CD4-positive, alpha-beta T cell (primary cell): ENCODE data around the gene U2AF2. TPM values are rescaled to one million over a fixed set of nuclear protein-coding genes. Genes with fewer than 3 reads are reported as not detected.

Experiments used
- ATAC-seq: fragments of 200-7000 bp; cut with Tn5 transposase; one replicate; pipeline ENCODE4 v1.10.0; 2022; ENCODE audit warnings: mild to moderate bottlenecking; ENCODE audit not compliant: poor library complexity
- CTCF ChIA-PET: fragments of 350-600 bp; sonication (Branson Sonifier 250); formaldehyde crosslinking; loops from one replicate; lab custom pipeline; 2021; ENCODE audit warnings: antibody characterized with exemption, inconsistent platforms; lab: Charles Lee
- POLR2A ChIA-PET: fragments of 350-600 bp; sonication (Branson Sonifier 250); formaldehyde crosslinking; loops from one replicate; lab custom pipeline; 2021; ENCODE audit warnings: antibody characterized with exemption, inconsistent platforms; lab: Charles Lee
- DNase-seq, 14 experiments: peaks; one replicate each; pipeline ENCODE4 v3.0.0-alpha.2; 2013 to 2020; ENCODE audit warnings: mixed read lengths in 2 of 14
- H3K27ac ChIP-seq, 2 donors: one replicate each; pipeline versions ENCODE4 v1.5.1 to v1.7.0; 2013; ENCODE audit warnings: low read length in 2 of 2, low read depth in 1 of 2, mild to moderate bottlenecking in 1 of 2
- H3K27me3 ChIP-seq, 2 experiments: 1 replicate in 1 of 2; 2 replicates in 1 of 2; pipeline versions ENCODE4 v1.6.1 to v1.7.0; 2013; ENCODE audit warnings: low read length in 2 of 2, control low read depth in 1 of 2, mild to moderate bottlenecking in 1 of 2, moderate library complexity in 1 of 2; ENCODE audit not compliant: insufficient read depth in 2 of 2, control insufficient read depth in 1 of 2
- H3K36me3 ChIP-seq: one replicate; pipeline ENCODE4 v1.6.1; 2013; ENCODE audit warnings: low read length, control low read depth; ENCODE audit not compliant: insufficient read depth
- H3K4me1 ChIP-seq: one replicate; pipeline ENCODE4 v1.6.1; 2013; ENCODE audit warnings: low read length, control low read depth; ENCODE audit not compliant: insufficient read depth
- H3K4me3 ChIP-seq: one replicate; pipeline ENCODE4 v1.5.1; 2013; ENCODE audit warnings: mild to moderate bottlenecking, low read length, moderate library complexity
- H3K9me3 ChIP-seq, 2 experiments: 1 replicate in 1 of 2; 2 replicates in 1 of 2; pipeline versions ENCODE4 v1.6.1 to v1.7.0; 2013; ENCODE audit warnings: low read length in 2 of 2, mild to moderate bottlenecking in 2 of 2, control low read depth in 1 of 2, moderate library complexity in 1 of 2; ENCODE audit not compliant: control insufficient read depth in 1 of 2, insufficient read depth in 1 of 2
- H3K27ac Mint-ChIP-seq: one replicate; pipeline ENCODE4 v1.8.0; 2020; ENCODE audit warnings: mixed read lengths
- H3K27me3 Mint-ChIP-seq: one replicate; pipeline ENCODE4 v1.8.0; 2021; ENCODE audit warnings: mixed read lengths
- H3K36me3 Mint-ChIP-seq: one replicate; pipeline ENCODE4 v1.8.0; 2021; ENCODE audit warnings: low read depth, mixed read lengths
- H3K4me1 Mint-ChIP-seq: one replicate; pipeline ENCODE4 v1.8.0; 2021; ENCODE audit warnings: low read depth, mixed read lengths
- H3K4me3 Mint-ChIP-seq: one replicate; pipeline ENCODE4 v1.8.0; 2020; ENCODE audit warnings: mild to moderate bottlenecking, mixed read lengths
- H3K9me3 Mint-ChIP-seq: one replicate; pipeline ENCODE4 v1.8.0; 2020; ENCODE audit warnings: mixed read lengths
- CTCF ChIP-seq: fragments of 200-600 bp; IDR thresholded peaks from one replicate; pipeline ENCODE4 v1.8.0; 2022; ENCODE audit warnings: antibody characterized with exemption, mild to moderate bottlenecking
- intact Hi-C, 2 experiments: fragments of 100-400 bp; cut with DNase I in 1 of 2; cut with micrococcal nuclease in 1 of 2; formaldehyde crosslinking; loops; one replicate each; pipeline versions ENCODE4 v1.15.1 to v1.9.0; 2023 to 2025; cut with DNase I, micrococcal nuclease
- total RNA-seq, 174 experiments: library from RNA in 2 of 174; stranded (reverse) in 2 of 174; gene quantifications; one replicate each; pipeline ENCODE4 v1.2.3 and lab custom pipeline; 2021 to 2026

U2AF2 gene
- total RNA-seq, 2 experiments from 2014 or later: 209 to 212 TPM

- no peaks in the 10 kb centered on the region for H3K9me3 Mint-ChIP-seq
- Histone ChIP-seq H3K4me1 (no peaks in the 10 kb centered on the region), H3K4me3 (no peak overlapping the region), H3K9me3 (no peaks in the 10 kb centered on the region), H3K36me3 (peaks cover 39% of the 10 kb centered on the region), H3K27ac (no peak overlapping the region), H3K27me3 (no peaks in the 10 kb centered on the region)
- DNase-seq (no peak), ATAC-seq (no peak)
- no peaks in the 10 kb centered on the region for H3K27me3 Mint-ChIP-seq
- POLR2A ChIA-PET: no interaction called here
- peaks cover 1% of the 10 kb centered on the region for H3K4me1 Mint-ChIP-seq
- intact Hi-C loops: no loop called here
- H3K4me3 Mint-ChIP-seq: no peak overlapping the region
- H3K27ac Mint-ChIP-seq: no peak overlapping the region
- no peak for TF ChIP-seq CTCF
- CTCF ChIA-PET: no interaction called here
- H3K36me3 Mint-ChIP-seq: peaks cover 58% of the 10 kb centered on the region
Measured at GRCh38 chr19:55696301-55697068, 41.6 kb downstream of the U2AF2 start.

GRCh38 chr19:55697069-55697440 is 42.2 kb downstream of the U2AF2 start:
- Histone ChIP-seq H3K4me3 (no peak overlapping the region), H3K9me3 (no peaks in the 10 kb centered on the region), H3K27ac (no peak overlapping the region), H3K36me3 (peaks cover 34% of the 10 kb centered on the region), H3K4me1 (no peaks in the 10 kb centered on the region), H3K27me3 (no peaks in the 10 kb centered on the region)
- Mint-ChIP-seq H3K9me3 (no peaks in the 10 kb centered on the region), H3K4me1 (peaks cover 4% of the 10 kb centered on the region), H3K36me3 (peaks cover 58% of the 10 kb centered on the region), H3K27ac (no peak overlapping the region), H3K27me3 (no peaks in the 10 kb centered on the region), H3K4me3 (no peak overlapping the region)
- no peak for DNase-seq
- TF ChIP-seq CTCF: no peak
- no peak for ATAC-seq
- CTCF ChIA-PET: no interaction called here
- intact Hi-C loops: no loop called here
- POLR2A ChIA-PET: no interaction called here

GRCh38 chr19:55697698-55698097 is 42.9 kb downstream of the U2AF2 start:
- Histone ChIP-seq H3K9me3 (no peaks in the 10 kb centered on the region), H3K36me3 (peaks cover 32% of the 10 kb centered on the region), H3K27ac (no peak overlapping the region), H3K4me3 (no peak overlapping the region), H3K4me1 (no peaks in the 10 kb centered on the region), H3K27me3 (no peaks in the 10 kb centered on the region)
- Mint-ChIP-seq H3K27me3 (no peaks in the 10 kb centered on the region), H3K4me3 (no peak overlapping the region), H3K4me1 (peaks cover 10% of the 10 kb centered on the region), H3K27ac (no peak overlapping the region), H3K36me3 (peaks cover 58% of the 10 kb centered on the region), H3K9me3 (no peaks in the 10 kb centered on the region)
- no peak for TF ChIP-seq CTCF
- CTCF ChIA-PET: no interaction called here
- ATAC-seq (no peak), DNase-seq (no peak)
- POLR2A ChIA-PET: no interaction called here
- intact Hi-C loops: no loop called here
